ENCODE data around the gene CISTR.

The CISTR gene

GRCh38 chr12:53743266-53744129 is 8.3 kb downstream of the CISTR start:
- no peak for DNase-seq (ENCODE audit: low read depth)

- no peak for DNase-seq (ENCODE audit: low read depth)
Measured at GRCh38 chr12:53740130-53740491, 11.7 kb downstream of the CISTR start.

- DNase-seq (ENCODE audit: low read depth) = no peak
Measured at GRCh38 chr12:53739214-53740129, 12.3 kb downstream of the CISTR start.

- DNase-seq (ENCODE audit: low read depth) = no peak
Measured at GRCh38 chr12:53738406-53739213, 13.2 kb downstream of the CISTR start.

- DNase-seq (ENCODE audit: low read depth) = no peak
Measured at GRCh38 chr12:53737951-53738405, 13.8 kb downstream of the CISTR start.

- DNase-seq (ENCODE audit: low read depth) = no peak
Measured at GRCh38 chr12:53737093-53737808, 14.5 kb downstream of the CISTR start.

- DNase-seq (ENCODE audit: low read depth) = no peak
Measured at GRCh38 chr12:53736592-53736991, 15.2 kb downstream of the CISTR start.

GRCh38 chr12:53735556-53735955 is 16.2 kb downstream of the CISTR start:
- no peak for DNase-seq (ENCODE audit: low read depth)

GRCh38 chr12:53734425-53734824 is 17.4 kb downstream of the CISTR start:
- DNase-seq (ENCODE audit: low read depth) = no peak

GRCh38 chr12:53733807-53734200 is 18.0 kb downstream of the CISTR start:
- DNase-seq (ENCODE audit: low read depth) = no peak

GRCh38 chr12:53733051-53733806 is 18.6 kb downstream of the CISTR start:
- DNase-seq (ENCODE audit: low read depth) = no peak

- DNase-seq (ENCODE audit: low read depth) = no peak
Measured at GRCh38 chr12:53729644-53730043, 22.1 kb downstream of the CISTR start.

- DNase-seq (ENCODE audit: low read depth) = no peak
Measured at GRCh38 chr12:53728206-53728605, 23.6 kb downstream of the CISTR start.

GRCh38 chr12:53727310-53728041 is 24.3 kb downstream of the CISTR start, which contains the start of gene CALCOCO1:
CALCOCO1 (minus strand) TSS chr12:53727452; CDS start chr12:53725242, 2,210 bp downstream.
- peak; percentile 90 for DNase-seq (ENCODE audit: low read depth)

GRCh38 chr12:53726946-53727309 is 24.9 kb downstream of the CISTR start:
- DNase-seq (ENCODE audit: low read depth) = no peak

- no peak for DNase-seq (ENCODE audit: low read depth)
Measured at GRCh38 chr12:53726341-53726740, 25.4 kb downstream of the CISTR start.

- no peak for DNase-seq (ENCODE audit: low read depth)
Measured at GRCh38 chr12:53725824-53726223, 26.0 kb downstream of the CISTR start.

GRCh38 chr12:53722450-53723041 is 29.2 kb downstream of the CISTR start:
- no peak for DNase-seq (ENCODE audit: low read depth)

GRCh38 chr12:53720946-53721345 is 30.8 kb downstream of the CISTR start:
- no peak for DNase-seq (ENCODE audit: low read depth)
